8988T (cell line): Measurements from ENCODE around the gene H1-8.
"Not testable (repeated sequence)": the region's sequence is repeated elsewhere in the genome, so short reads cannot be mapped to it uniquely, and the experiment has no call there.

Experiments
- DNase-seq: peaks from one replicate; pipeline ENCODE4 v3.0.0; 2011

Gene H1-8

DNA sequence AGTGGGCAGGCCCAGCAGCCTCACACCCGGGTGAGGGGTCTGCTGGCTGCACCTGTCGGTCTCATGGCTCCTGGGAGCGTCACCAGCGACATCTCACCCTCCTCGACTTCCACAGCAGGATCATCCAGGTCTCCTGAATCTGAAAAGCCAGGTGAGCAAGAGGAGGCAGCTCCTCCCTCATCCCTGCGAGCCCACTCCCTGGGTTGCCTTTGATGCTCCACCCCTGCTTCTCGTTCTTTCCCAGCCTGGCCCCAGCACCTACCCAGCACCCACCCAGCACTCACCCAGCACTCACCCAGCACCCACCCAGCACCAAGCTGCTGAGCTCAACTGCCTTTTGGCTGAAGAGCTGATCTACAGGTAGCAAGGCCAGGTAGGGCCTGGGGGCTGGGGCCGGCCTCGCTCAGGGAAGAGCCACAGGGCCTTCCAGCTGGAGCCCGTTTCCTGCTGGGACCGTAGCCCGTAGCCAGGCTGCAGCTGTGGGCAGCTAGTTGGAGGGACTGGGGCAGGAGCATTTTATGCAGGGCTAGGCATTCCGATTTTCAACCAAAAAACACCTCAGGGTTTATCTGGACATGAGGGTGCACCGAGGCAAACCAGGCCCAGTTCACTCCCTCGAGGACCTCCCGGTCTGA, at the start of gene H1-8:
Gene H1-8, plus strand, starts transcription at position 20 of the 635 bp plus-strand sequence. Its CDS starts 44 bp downstream, at position 64.
- no peak for DNase-seq

- no peak for DNase-seq
Observed at GRCh38 chr3:129493206-129493605, 49.8 kb upstream of the H1-8 start.

DNA sequence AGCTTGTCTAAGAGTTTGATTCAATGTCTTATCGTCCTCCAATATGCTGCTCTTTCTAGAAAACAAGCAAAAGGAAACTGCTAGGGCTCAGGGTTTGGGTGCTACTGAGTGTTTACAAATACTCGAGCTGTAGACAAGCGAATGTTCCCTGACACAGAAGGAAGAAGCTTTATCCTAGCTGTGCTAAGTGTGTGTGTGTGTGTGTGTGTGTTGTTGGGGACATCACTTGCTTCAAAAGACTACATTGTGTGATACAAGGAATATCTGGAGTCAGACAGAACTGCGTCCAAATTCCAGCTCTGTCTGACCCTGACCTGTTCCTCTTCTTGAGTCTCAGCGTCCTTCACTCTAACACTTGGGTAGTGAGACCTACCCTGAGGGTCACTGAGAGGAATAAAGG, 48.5 kb upstream of the H1-8 start:
- not testable (repeated sequence) for DNase-seq

- DNase-seq: not testable (repeated sequence)
Observed at GRCh38 chr3:129495006-129495639, 47.9 kb upstream of the H1-8 start.

DNA sequence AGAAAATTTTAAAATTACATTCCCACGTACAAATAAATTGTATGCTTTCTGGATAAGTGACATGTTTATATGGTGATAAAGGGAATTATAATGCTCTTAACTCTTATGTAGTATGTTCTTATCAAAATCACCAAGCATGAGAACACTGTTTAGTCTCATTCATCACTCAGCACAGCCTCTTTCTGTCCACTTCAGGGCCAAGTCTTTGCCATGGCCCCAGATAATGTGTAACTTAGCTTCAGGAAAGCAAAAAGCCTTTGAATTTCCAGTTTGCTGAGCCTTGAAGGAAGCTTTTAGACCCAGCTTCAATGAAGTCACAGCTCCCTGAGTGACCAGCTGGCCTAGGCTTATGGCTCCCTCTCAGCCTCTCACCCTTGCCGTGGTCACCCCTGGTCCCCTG, 45.1 kb upstream of the H1-8 start:
- DNase-seq: not testable (repeated sequence)

DNA sequence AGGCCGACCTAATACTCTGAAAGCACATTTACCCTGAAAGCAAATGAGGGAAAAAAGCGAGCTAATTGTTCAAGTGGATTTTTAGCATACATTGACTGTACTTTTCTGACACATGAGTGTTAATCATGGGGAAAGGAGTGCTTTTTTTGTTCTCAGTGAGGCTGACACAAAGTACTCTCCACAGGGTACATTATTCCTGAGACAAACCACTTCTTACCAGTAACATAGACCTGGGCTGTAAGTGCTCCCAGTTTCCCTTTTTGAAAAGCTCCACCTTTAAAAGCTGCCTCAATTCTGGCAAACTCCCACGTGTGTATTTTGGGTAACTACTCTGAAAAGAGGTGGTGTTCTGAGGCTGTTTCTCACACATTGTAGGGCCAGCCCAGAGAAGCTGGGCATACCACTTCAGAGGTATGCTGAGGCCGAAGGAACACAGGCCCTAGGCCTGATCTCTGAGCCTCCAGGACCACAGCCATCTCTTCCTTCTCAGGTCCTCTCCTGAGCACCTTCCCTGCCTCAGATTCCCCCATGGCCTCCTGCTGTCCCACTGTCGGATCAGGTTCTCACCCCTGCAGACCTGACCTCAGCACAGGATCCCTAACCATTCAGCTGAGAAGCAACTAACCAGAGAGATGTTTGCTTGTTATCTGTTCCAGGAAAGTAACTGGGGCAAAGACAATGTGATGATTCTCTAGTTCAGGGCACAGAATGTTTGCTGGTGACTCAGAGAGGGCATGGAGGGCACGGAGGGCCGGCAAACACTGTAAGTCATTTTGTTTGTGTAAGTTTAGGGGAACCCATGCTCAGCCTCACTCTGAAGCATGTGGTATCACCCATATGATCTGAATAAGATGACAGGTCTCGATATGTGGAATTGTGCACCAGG, 44.1 kb upstream of the H1-8 start:
- DNase-seq: not testable (repeated sequence)

GRCh38 chr3:129499604-129500333, 43.2 kb upstream of the H1-8 start:
- not testable (repeated sequence) for DNase-seq

- no peak for DNase-seq
Observed at GRCh38 chr3:129500334-129500658, 42.7 kb upstream of the H1-8 start.

DNA sequence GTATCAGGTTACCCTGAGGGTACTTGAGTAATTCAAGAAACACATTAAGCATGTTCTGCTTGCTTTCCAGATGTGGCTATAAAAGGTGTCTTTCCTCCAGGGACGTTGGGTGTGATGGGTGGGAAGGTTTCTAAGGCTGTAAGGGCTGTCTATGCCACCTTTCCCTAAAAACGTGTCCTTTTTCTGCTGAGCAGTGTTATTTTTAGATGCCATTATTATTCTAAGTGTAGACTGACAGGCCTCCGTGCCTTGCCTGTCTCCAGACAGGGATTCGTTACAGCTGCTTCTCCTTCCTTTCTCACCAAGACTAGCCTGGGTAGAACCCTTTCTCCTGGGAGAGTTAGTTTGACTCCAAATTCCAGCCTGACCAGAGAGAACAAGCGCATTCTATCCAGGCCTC, 41.3 kb upstream of the H1-8 start:
- DNase-seq: no peak

GRCh38 chr3:129502641-129503408, 40.1 kb upstream of the H1-8 start:
- DNase-seq: no peak

DNA sequence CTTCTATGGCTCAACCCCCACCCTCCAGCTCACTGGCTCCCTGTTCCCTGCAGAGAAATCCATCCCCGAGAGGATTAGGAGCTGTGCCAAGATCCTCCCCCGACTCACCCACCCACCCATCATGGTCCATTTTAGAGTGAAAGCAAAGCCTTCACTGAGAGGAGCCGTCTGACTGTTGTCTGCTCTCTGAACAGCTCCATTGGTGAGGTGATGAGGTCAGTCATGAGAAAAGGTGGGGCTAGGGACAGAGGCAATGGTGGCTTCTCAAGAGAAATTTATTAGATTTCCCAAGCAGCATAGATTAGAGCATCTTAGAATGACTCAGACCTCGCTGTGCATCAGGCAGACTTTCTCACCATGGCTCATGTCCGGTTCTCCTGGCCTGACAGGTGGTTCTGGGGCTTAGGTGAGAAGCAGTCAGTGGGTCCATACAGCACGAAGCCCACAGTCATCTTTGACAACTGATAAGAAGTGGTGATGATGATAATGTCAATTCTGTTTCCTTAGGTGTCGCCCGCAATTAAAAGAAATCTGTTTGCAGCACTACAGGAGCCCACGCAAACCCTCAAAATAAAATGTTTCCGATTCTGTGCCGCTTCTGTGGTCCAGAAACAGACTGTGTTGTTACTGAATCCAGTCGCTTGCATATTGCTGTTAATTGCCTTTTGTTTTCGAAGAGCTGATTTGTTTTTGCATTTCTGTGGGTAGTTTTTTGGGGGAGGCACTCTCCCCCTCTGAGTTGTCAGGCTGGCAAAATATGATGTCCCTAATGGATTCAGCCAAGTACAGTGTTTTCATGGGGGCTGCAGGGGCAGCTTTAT, 39.3 kb upstream of the H1-8 start:
- no peak for DNase-seq

DNA sequence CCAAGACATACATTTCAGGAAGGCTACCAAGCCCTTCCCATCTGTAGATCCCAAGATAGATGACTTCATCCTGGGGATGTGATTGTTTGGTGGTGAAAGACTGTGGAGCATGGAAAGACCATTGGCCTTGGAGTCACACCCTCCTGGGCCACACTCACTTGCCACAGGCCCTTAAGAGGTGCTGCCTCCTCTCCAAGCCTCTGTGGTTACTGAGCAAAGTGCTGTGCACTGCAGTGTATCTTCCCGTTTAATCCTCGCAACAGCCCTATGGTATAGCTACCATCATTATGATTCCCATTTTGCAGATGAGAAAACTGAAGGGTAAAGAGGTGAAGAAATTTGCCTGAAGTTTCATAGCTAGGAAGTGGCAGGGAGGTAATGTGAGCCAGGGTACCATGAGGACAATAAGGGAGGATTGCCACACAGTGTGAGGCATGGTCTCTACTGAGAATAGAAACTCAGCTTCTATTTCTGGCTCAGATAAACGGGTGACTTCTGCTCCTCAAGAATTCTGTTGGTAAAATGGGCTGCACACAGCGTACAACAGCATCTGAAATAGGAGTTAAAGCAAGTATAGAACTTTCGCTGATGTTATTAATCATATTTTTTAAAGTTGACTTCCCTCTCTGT, 38.4 kb upstream of the H1-8 start:
- no peak for DNase-seq

DNA sequence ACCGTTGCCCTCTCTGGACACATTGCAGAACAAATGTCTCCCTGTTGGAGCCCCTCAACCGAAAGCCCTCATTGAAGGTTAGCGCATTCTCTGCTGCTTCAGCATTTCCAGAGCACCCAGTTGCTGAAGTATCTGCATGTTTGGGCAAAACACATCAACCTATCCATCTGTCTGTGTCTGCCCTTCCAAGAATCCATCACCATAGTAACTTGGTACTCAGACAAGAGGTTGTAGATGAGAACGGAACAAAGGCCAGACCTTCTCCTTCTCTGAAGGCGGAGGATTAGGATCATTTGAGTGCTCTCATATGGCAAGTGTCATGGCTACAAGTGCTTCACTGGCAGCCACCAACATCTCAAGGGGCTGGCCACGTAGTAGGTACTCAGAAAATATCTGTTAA, 37.6 kb upstream of the H1-8 start:
- no peak for DNase-seq

- DNase-seq: no peak
Observed at GRCh38 chr3:129506231-129506742, 36.7 kb upstream of the H1-8 start.

- no peak for DNase-seq
Observed at GRCh38 chr3:129507181-129507831, 35.7 kb upstream of the H1-8 start.

DNA sequence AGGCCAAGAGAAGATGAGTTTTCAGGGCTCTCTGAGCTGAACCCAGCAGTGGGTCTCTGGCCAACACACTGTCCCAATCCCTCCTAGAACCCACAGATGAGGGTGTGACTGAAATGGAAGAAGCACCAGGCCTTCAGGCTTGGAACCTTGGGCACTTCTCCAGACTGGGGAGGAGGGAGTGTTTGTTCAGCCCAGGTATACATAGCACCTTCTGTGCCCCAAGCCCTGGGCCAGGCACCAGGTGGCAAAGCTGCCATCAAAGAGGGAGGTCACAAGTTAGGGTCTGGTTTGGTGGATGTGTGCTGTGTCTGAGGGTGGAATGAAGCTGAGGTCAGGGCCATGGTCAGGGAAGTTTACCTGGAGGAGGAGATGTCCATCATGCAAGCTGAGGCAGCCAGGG, 30.4 kb upstream of the H1-8 start:
- no peak for DNase-seq

DNA sequence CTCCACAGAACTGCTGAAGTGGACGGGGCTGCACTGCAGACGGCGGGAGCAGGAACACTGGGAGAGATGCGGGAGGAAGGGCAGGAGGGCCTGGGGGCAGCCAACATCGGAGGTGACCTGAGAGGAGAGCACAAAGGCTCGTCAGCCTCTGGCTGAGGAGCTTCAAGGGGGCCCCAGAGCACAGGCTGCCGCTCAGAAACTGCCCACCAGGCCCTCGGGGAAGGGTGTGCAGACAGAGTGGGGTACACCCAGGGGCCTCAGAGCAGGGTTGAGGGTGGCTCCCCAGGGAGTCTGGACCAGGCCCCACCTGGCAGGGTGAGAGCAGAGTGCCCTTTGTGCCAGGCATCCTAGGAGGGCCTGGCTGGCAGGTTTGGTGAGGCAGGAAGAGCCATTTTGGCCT, 29.3 kb upstream of the H1-8 start:
- DNase-seq: no peak

- no peak for DNase-seq
Observed at GRCh38 chr3:129514110-129514509, 28.9 kb upstream of the H1-8 start.

GRCh38 chr3:129514563-129514962, 28.4 kb upstream of the H1-8 start:
- no peak for DNase-seq

DNA sequence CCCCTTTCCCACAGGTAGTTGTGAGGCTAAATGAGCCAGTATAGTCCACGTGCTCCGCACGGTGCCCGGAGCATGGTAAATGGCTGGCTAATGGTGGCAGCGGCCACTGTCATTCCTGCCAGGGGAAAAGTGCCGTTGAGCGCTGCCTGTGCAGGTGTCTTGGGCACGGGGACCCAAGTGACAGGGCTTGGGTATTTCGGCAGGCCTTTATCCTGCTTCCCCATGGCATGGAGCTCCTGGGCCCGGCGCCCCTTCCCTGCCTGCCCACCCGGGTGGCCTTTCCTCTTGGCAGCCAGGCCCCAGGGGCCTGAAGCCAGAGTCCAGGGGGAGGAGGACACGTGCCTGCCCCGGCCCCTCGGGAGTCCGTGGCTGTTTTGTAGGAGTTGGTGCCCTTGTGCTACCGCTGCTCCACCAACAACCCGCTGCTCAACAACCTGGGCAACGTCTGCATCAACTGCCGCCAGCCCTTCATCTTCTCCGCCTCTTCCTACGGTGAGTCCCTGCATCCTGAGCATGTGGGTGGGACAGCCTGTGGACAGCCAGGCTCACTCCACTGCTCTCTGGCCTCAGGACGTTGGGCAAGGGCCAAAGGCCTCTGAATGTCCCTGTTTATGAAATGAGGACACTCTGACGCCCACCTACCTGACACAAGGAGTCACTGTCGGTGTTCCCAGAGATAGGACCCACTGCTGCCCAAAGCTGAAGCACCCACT, 27.7 kb upstream of the H1-8 start:
- not testable (repeated sequence) for DNase-seq
